ENCODE measurements around the gene LAMA5. TPM values are rescaled to one million over a fixed set of nuclear protein-coding genes. Genes with fewer than 3 reads are reported as not detected.

Gene LAMA5, protein sequence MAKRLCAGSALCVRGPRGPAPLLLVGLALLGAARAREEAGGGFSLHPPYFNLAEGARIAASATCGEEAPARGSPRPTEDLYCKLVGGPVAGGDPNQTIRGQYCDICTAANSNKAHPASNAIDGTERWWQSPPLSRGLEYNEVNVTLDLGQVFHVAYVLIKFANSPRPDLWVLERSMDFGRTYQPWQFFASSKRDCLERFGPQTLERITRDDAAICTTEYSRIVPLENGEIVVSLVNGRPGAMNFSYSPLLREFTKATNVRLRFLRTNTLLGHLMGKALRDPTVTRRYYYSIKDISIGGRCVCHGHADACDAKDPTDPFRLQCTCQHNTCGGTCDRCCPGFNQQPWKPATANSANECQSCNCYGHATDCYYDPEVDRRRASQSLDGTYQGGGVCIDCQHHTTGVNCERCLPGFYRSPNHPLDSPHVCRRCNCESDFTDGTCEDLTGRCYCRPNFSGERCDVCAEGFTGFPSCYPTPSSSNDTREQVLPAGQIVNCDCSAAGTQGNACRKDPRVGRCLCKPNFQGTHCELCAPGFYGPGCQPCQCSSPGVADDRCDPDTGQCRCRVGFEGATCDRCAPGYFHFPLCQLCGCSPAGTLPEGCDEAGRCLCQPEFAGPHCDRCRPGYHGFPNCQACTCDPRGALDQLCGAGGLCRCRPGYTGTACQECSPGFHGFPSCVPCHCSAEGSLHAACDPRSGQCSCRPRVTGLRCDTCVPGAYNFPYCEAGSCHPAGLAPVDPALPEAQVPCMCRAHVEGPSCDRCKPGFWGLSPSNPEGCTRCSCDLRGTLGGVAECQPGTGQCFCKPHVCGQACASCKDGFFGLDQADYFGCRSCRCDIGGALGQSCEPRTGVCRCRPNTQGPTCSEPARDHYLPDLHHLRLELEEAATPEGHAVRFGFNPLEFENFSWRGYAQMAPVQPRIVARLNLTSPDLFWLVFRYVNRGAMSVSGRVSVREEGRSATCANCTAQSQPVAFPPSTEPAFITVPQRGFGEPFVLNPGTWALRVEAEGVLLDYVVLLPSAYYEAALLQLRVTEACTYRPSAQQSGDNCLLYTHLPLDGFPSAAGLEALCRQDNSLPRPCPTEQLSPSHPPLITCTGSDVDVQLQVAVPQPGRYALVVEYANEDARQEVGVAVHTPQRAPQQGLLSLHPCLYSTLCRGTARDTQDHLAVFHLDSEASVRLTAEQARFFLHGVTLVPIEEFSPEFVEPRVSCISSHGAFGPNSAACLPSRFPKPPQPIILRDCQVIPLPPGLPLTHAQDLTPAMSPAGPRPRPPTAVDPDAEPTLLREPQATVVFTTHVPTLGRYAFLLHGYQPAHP (N-terminal part only)
- total RNA-seq: 89.3 TPM
- long read RNA-seq, partial matches to known transcripts: 24 of 33 reads
- long read RNA-seq, other reads (novel, unspliced or antisense): 8 of 33 reads

DNA sequence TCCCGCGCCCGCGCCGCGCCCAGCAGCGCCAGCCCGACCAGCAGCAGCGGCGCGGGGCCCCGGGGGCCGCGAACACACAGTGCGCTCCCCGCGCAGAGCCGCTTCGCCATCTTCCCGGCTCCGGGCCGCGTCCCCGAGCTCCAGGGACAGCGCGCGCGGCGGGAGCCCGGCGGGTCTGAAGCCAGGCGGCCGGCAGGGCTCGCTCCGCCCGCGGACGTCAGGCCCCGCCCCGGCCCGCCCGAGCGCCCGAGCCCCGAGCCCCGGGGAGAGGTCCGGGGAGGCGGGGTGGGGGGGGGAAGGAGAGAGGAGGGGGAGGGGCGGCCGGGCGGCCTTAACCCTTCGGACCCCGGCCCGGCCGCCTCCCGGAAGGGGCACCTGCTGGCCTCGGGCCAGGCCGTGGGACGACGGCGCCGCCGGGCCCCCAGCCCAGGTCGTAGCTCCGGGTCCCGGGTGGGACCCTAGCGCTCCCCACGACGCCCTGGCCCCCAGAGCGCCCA, at the start of gene LAMA5:
LAMA5 (minus strand) TSS at position 177 of the 497 bp plus-strand sequence; CDS start at position 110, 67 bp downstream.
- peak; percentile 76 for DNase-seq (ENCODE audit: missing footprints)
- intact Hi-C loops (cut with DNase I): loop anchor here (2.0 kb wide), 1 partner anchor 14 kb away; no protein-coding TSS in a partner anchor
- ATAC-seq: peak; percentile 52

DNA sequence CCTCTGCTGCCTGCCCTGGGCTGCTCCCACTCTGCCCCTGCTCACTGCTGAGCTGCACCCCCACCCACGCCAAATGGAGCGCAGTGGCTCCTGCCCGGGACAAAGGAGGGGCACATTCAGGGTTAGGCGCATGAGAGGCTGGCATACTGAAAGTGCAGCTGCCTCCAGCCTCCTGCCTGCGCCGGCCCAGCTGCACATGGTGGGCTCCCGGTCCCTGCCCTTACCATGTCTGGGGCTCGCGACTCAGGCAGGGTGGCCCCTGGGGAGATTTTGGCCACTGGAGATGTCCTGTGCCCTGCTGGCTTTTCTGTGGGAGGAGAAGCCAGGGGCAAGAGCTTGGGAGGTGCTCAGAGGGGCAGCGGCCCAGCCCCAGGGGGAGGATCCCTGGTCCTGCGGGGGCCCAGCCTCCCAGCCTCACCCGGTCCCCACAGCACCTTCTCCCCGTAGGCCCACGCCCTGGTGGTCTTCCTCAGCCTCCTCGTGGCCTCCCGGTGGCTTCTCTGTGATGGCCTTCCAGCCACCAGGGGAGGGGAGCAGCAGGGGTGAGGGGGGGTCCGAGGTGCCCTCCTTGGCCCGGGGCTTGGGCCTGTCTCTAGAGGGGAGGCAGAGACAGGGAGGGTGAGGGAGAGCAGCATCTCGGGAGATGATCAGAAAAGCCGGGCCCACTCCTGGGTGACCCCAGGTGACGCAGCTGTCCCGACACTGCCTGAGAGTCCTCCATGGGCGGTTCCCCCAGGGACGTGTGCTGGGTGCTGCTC, 48.4 kb upstream of the LAMA5 start:
- DNase-seq (ENCODE audit: missing footprints): no peak
- intact Hi-C loops (cut with DNase I): no loop called here
- no peak for ATAC-seq

DNA sequence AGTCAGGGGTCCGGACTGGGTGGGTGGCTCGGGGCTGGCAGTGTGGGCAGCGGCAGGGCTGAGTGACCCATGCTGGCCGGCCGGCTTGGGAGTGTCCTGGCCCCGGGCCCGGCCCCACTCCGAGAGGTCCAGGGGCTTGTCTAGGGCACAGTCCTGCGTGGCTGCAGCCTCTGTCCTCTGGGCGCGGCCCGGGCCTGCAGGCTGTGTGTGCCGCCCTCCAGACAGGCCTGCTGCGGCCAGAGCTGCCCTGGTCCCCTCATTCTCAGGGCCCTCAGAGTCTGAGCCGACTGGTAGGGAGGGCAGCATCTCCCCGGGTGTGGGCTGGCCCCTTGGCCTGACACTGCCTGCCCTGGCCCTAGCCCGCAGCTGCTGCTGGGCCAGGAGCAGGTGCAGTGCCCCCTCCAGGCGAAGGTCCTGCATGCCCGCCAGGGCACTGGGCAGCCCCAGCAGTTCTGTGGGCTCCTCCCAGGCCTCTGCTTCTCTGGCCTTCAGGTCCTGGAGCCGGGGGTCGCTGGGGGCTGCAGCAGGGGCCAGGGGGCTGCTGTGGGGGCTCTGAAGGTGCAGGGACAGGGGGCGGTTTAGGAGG, 46.9 kb upstream of the LAMA5 start:
- intact Hi-C loops (cut with DNase I): no loop called here
- ATAC-seq: no peak

DNA sequence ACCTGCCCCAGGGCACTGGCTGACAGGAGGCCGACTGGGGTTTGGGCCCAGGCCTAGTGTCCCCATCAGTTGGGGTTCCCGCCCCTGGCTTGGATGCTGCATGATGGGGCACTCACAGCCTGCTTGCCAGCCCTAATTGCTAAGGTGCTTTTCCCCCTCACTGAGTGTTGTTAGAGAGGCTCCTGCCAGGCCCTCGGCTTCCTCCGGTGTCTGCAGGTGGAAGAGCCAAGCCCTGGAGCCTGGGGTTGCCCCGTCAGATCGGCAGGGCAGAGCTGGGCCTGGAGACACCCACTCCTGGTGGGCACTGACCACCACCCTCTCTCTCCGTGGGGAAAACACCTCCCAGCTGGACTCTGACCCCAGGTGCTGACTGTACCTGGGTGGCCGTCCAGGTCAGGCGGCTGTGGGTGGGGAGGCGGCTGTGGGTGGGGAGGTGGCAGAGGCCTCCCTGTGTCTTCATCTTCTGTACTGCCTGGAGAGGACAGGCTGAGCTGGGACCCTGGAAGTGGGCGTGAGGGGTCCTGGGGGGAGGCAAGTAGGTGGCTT, 46.0 kb upstream of the LAMA5 start:
- intact Hi-C loops (cut with DNase I): no loop called here
- DNase-seq (ENCODE audit: missing footprints) (no peak), ATAC-seq (no peak)

More for the DNA sequence above, 46.9 kb upstream of the LAMA5 start:
- no peak for DNase-seq (ENCODE audit: missing footprints)

DNA sequence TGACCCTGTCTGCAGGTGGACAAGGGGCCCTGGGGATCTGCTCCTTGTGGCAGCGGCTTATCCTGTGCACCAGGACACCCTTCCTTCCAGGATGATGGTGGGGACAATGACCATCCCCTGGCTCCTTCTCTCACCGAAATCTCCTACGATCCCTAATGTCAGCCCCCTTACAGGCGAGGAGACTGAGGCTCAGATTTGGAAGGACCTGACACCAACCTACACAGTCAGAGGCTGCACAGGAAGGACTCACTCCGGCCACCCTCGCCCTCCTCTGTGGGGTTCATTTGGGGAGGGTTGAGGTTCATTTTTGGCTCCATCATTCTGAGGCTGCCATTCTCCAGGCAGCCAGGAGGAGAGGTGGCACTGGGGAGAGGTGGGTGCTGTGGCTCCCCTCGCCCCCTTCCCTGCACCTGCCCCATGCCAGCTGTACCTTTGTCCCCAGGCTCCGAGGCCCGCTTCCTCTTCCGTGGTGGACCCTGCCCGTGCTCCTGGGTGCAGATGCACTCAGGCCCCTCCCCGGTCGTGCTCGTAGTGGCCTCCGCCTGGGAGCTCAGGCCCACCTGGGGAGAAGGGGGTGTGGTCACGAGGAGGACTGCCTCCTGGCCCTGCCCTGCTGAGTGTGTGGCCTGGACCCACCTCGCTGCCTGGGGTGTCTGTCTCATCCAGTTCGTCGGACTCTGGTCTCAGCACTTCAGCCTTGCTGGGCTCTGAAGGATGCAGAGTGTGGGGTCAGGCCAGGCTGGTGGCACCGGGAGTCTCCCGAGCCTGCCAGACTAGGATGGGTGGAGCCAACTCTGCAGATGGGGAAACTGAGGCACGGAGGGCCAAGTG, 45.3 kb upstream of the LAMA5 start:
- ATAC-seq: no peak
- DNase-seq (ENCODE audit: missing footprints): no peak
- intact Hi-C loops (cut with DNase I): no loop called here

DNA sequence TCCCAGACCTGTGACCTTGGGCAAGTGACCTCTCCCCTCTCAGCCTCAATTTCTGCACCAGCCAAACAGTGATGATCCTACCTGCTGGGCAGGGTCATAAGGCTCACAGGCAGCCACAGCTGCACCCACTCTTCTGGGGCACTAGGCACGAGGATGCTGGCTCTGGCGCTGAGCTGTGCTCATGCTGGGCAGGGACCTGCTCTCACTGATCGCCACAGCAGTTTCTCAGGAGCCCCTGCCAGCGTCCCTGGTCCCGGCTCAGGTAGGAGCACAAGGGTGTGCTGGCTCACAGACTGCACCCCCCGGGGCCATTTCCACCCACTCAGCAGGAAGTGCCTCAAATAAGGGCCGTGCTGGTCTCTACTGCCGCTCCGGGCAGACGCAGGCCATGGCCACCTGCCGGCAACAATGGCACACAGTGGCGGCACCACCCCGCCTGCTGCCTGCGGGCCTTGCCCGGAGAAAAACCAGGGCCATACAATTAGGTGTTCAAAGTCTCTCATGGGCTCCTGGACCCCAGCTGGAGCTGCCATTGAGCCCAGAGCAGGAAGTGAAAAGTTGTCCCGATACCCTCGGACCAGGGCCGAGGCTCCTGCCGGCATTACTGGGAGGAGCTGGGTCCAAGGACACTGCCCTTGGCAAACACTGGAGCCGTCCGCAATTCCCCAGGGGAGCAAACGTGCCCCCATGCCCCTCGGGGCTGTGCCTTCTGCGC, 44.5 kb upstream of the LAMA5 start:
- no peak for DNase-seq (ENCODE audit: missing footprints)
- intact Hi-C loops (cut with DNase I): no loop called here
- ATAC-seq: no peak

DNA sequence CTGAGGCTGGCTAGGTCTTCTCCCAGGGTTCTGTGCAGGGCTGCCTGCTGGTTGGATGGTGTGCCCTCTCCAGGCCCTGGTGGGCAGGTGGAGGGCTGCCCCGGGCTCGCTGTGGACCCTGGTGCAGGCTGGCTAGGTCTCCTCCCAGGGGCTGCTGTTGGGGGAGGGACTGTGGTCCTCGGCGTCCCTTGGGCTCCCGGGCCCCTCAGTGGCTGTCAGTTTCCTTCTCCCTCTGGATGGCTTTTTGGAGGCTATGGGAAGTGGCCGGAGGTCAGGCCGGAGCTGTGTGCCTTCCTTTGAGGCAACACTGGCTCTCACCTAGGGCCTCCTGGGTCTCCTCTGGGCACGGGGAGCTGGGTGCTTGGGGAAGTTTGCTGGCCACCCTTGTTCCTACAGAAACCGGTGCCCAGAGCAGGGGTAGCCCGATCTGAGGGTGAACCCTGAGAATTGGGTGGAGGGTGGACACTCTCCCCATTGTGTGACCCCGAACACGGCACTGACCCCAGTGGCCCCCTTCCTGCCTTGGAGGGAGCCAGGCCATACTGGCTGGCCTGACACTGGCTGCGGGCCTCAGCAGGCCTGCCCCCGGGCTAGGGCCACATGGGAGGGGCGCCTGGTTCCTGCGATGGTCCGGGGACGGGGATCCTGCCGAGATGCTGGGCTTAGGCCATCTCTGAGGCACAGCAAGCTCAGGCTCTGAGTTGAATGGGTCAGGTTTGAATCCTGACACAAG, 43.8 kb upstream of the LAMA5 start:
- intact Hi-C loops (cut with DNase I): no loop called here
- no peak for DNase-seq (ENCODE audit: missing footprints)
- no peak for ATAC-seq

DNA sequence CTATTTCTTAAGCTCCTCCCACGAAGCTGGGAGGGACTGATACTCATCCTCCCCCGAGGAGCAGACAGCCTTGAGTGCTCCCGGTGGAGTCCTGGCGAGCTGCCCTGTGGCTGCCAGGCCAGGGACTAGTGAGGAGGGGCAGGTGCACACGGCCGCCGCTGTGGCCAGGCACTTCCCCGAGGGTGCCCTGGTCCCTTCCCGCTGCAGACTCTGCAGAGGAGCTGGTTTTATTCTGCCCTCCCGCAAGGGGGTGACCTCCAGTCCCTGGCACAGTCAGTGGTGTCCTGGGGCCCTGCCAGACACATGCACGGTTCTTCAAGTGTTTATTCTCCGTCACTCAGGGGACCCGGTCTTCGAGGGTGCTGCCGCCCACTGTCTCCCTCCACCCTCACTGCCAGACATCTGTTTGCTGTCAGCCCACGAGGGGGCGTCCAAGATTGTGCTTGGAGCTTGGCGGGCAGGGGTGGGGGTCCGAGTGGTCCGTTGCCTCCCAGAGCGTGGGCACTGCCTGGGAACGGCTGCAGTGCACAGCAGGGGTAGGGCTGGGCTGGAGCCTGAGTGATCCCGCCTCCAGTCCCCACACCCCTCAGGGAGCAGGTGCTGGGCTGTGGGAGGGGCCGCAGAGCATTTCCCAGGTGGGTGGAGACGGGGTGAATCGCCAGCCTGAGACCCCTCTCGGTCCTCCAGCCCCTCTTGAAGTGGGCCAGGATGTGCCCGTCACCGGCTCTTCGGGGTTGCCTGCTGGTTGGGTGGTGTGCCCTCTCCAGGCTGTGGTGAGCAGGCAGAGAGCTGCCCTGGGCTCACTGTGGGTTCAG, 43.0 kb upstream of the LAMA5 start:
- ATAC-seq (peak; percentile 6), DNase-seq (ENCODE audit: missing footprints) (no peak)
- intact Hi-C loops (cut with DNase I): loop anchor here (5.0 kb wide), 1 partner anchor 87 kb away; no protein-coding TSS in a partner anchor

DNA sequence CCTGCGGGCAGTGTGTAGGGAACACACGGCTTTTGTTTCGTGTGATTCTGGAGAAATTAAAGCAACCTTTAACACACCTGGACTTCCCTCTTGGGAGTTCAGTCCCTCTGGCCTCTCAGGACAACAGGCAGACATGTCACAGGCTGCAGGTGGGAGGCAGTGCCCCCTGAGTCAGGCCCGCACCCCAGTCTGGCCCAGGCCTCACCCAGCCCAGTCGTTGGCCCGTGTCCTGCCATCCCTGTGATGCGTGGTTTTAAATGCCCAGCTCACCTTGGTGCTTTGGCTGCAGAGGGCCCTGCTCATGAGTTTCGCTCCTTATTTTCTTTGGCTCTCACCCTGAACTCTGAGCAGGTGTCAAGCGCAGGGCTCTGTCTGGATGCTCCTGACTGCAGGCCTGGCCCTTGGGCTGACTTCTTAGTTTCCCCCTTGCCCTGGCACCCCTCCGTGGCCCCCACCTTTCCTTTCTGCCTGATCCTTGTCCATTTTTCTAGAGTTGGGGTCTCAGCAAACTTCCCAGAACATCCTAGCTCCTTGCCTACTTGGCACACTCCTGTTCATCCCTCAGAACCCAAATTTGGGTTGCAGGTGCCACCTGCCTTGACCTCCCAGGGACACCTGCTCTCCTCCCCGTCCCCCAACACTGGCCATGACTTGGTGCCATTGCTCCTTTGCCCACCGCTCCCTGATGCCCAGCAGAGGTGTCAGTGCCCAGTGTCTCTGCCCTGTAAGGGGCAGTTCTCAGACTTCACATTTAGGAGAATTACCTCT, 42.2 kb upstream of the LAMA5 start:
- ATAC-seq: no peak
- DNase-seq (ENCODE audit: missing footprints): no peak
- intact Hi-C loops (cut with DNase I): loop anchor here (5.0 kb wide), 1 partner anchor 88 kb away; no protein-coding TSS in a partner anchor

DNA sequence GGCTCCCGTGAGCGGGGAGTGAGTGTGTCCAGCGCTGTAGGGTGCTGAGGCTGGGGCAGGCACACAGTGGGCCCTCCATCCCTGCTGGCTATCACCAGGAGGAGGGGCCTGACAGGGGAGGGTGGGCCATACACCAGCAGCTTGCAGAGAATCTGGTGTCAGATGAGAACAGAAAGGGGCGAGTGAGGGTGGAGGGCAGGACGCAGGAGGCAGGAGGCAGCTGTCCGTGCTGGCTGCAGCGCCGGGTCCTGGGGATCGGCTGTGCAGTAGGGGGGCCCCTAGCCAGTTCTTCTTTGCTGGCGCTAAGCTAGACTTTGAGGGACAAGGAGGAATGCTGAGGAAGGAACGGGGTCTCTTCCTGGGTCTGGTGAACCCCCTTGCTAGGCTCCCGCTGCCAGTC, 41.5 kb upstream of the LAMA5 start:
- intact Hi-C loops (cut with DNase I): loop anchor here (5.0 kb wide), 1 partner anchor 89 kb away; no protein-coding TSS in a partner anchor
- ATAC-seq: no peak
- DNase-seq (ENCODE audit: missing footprints): no peak

DNA sequence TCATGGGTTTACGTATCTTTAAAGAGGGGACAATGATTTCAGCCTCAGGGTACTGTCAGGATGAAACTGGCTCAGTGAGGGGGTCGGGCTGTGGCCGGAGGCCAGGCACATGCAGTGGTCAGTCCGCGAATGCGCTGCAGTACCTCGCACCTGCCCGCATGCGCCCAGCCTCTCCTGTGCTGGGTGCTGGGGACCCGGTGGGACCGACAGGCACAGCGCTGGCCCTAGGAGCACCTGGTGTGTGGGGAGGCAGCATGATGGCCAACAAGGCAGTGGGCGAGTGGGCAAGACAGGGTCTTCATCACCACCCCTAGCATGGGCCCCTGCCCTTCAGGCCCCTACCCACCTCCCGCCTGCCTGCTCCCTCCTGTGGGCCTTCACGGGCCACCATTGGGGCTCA, 40.9 kb upstream of the LAMA5 start:
- DNase-seq (ENCODE audit: missing footprints) (no peak), ATAC-seq (no peak)
- intact Hi-C loops (cut with DNase I): loop anchor here (5.0 kb wide), 1 partner anchor 89 kb away; no protein-coding TSS in a partner anchor

DNA sequence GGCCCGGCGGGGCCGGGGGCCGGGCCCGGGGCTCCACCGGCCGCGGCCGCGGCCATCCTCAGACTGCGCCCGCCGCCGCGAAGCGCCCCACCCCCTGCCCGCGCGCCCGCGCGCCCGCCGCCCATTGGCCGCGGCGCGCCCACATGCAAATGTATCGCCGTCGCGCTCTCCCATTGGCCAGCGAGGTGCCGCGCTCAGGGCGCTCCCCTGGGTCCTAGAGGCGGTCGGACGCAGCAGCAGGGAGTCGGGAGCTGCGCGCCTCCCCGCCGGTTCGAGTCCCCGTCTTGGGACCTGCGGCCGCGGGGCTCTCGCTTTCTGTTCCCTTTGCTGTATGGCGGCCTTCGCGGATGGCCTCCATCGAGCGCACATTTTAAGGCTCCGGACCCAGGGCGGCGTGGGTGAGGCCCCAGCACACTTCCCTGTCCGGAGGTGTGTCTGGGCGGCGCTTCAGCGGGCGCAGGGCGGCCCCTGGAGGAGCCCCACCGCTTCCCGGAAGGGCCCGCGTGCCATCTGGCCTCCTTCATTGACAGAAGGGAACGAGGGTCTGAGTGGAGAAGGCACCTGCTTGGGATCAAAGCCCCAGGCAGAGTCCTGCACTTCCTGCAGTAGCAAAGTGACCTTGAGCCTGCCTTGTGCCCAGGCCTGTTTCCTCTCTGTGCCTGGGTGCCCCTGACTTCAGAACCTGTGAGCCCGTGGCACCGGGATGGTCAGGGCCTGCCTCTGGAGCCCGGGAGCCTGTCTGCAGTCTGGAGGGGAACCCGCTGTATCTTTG, 40.3 kb upstream of the LAMA5 start, which contains the start of gene CABLES2:
CABLES2 (minus strand) TSS at position 65 of the 772 bp plus-strand sequence; CDS start at position 56, 9 bp downstream.
- DNase-seq (ENCODE audit: missing footprints) (peak; percentile 98), ATAC-seq (peak; percentile 93)
- intact Hi-C loops (cut with DNase I): loop anchor here (1.0 to 5.0 kb wide), 2 partner anchors 90 to 105 kb away; partner anchors contain the start of gene ADRM1
